ENCODE results near the gene ERICH2. TPM values are rescaled to one million over a fixed set of nuclear protein-coding genes. Genes with fewer than 3 reads are reported as not detected.

ERICH2 gene
- total and polyA plus RNA-seq, 2 of the 13 experiments (the other 11 are each of a cell fraction or from before 2014, with no cell fraction given) = not detected

GRCh38 chr2:170744248-170745002 lies 25.8 kb upstream of the ERICH2 start (continued):
- peak; percentile 82 for TF ChIP-seq ZGPAT (CRISPR knock-in tag; IDR thresholded peaks at IDR 0.05)
- TF ChIP-seq PRMT3 (CRISPR knock-in tag; IDR thresholded peaks at IDR 0.05; ENCODE audit: borderline replicate concordance, low read depth) = no peak
- TF ChIP-seq POLR2G (IDR thresholded peaks at IDR 0.05; ENCODE audit: low read depth, low read length) = no peak
- TF ChIP-seq, protein P1, sequence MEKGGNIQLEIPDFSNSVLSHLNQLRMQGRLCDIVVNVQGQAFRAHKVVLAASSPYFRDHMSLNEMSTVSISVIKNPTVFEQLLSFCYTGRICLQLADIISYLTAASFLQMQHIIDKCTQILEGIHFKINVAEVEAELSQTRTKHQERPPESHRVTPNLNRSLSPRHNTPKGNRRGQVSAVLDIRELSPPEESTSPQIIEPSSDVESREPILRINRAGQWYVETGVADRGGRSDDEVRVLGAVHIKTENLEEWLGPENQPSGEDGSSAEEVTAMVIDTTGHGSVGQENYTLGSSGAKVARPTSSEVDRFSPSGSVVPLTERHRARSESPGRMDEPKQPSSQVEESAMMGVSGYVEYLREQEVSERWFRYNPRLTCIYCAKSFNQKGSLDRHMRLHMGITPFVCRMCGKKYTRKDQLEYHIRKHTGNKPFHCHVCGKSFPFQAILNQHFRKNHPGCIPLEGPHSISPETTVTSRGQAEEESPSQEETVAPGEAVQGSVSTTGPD (CRISPR knock-in tag; IDR thresholded peaks at IDR 0.05) = no peak
- TF ChIP-seq ZNF672 (CRISPR knock-in tag; IDR thresholded peaks at IDR 0.05) = no peak
- TF ChIP-seq HOMEZ (CRISPR knock-in tag; IDR thresholded peaks at IDR 0.05; ENCODE audit: low read depth) = peak; percentile 88
- TF ChIP-seq KLF16 (CRISPR knock-in tag; IDR thresholded peaks at IDR 0.05) = peak in 1 of 2 experiments; percentile 96; a peak in 2 of 4 replicates
- no peak for TF ChIP-seq DR1 (CRISPR knock-in tag; IDR thresholded peaks at IDR 0.05)
- peak; percentile 24; the same call in 1 of the 2 replicates for TF ChIP-seq ZFP36L1 (CRISPR knock-in tag; IDR thresholded peaks at IDR 0.05)
- TF ChIP-seq ZNF605 (CRISPR knock-in tag; IDR thresholded peaks at IDR 0.05) = peak; percentile 71; the same call in 1 of the 2 replicates
- peak; percentile 79; the same call in 1 of the 2 replicates for TF ChIP-seq POGK (CRISPR knock-in tag; conservative IDR thresholded peaks at IDR 0.05)
- TF ChIP-seq, protein P2, sequence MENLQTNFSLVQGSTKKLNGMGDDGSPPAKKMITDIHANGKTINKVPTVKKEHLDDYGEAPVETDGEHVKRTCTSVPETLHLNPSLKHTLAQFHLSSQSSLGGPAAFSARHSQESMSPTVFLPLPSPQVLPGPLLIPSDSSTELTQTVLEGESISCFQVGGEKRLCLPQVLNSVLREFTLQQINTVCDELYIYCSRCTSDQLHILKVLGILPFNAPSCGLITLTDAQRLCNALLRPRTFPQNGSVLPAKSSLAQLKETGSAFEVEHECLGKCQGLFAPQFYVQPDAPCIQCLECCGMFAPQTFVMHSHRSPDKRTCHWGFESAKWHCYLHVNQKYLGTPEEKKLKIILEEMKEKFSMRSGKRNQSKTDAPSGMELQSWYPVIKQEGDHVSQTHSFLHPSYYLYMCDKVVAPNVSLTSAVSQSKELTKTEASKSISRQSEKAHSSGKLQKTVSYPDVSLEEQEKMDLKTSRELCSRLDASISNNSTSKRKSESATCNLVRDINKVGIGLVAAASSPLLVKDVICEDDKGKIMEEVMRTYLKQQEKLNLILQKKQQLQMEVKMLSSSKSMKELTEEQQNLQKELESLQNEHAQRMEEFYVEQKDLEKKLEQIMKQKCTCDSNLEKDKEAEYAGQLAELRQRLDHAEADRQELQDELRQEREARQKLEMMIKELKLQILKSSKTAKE (CRISPR knock-in tag; IDR thresholded peaks at IDR 0.05; ENCODE audit: borderline replicate concordance) = no peak
- TF ChIP-seq, protein P3, sequence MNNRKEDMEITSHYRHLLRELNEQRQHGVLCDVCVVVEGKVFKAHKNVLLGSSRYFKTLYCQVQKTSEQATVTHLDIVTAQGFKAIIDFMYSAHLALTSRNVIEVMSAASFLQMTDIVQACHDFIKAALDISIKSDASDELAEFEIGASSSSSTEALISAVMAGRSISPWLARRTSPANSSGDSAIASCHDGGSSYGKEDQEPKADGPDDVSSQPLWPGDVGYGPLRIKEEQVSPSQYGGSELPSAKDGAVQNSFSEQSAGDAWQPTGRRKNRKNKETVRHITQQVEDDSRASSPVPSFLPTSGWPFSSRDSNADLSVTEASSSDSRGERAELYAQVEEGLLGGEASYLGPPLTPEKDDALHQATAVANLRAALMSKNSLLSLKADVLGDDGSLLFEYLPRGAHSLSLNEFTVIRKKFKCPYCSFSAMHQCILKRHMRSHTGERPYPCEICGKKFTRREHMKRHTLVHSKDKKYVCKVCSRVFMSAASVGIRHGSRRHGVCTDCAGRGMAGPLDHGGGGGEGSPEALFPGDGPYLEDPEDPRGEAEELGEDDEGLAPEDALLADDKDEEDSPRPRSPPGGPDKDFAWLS (CRISPR knock-in tag; IDR thresholded peaks at IDR 0.05; ENCODE audit: borderline replicate concordance) = no peak
- TF ChIP-seq SUZ12 (IDR thresholded peaks at IDR 0.05; ENCODE audit: low read depth, low read length) = no peak
- peak; percentile 49; the same call in 1 of the 2 replicates for TF ChIP-seq SOX13 (IDR thresholded peaks at IDR 0.05)
- peak in 1 of 2 experiments; percentile 77; a peak in 2 of 4 replicates for TF ChIP-seq SOX13 (CRISPR knock-in tag; conservative IDR thresholded peaks at IDR 0.05 in 1 of 2, IDR thresholded peaks at IDR 0.05 in 1 of 2)
